IgD-negative memory B cell (primary cell): Measurements from ENCODE around the gene LRRC25. TPM values are rescaled to one million over a fixed set of nuclear protein-coding genes. Genes with fewer than 3 reads are reported as not detected.
A peak's percentile ranks its signal among the peaks of the same experiment; 100 is the strongest.

Experiments used
- H3K27ac Mint-ChIP-seq, 3 donors: one replicate each; pipeline ENCODE4 v1.8.0; 2020 to 2022; ENCODE audit warnings: mild to moderate bottlenecking in 3 of 3, mixed read lengths in 3 of 3, moderate library complexity in 1 of 3
- H3K27me3 Mint-ChIP-seq: one replicate; pipeline ENCODE4 v1.8.0; 2021; ENCODE audit warnings: mixed read lengths
- H3K36me3 Mint-ChIP-seq: one replicate; pipeline ENCODE4 v1.8.0; 2020; ENCODE audit warnings: mild to moderate bottlenecking, mixed read lengths
- H3K4me1 Mint-ChIP-seq, 3 donors: one replicate each; pipeline ENCODE4 v1.8.0; 2020 to 2022; ENCODE audit warnings: mixed read lengths in 3 of 3, mild to moderate bottlenecking in 1 of 3
- H3K4me3 Mint-ChIP-seq, 4 donors: one replicate each; pipeline ENCODE4 v1.8.0; 2020 to 2022; ENCODE audit warnings: mild to moderate bottlenecking in 4 of 4, mixed read lengths in 4 of 4, moderate library complexity in 3 of 4
- H3K9me3 Mint-ChIP-seq, 3 donors: one replicate each; pipeline ENCODE4 v1.8.0; 2020 to 2021; ENCODE audit warnings: mixed read lengths in 3 of 3, mild to moderate bottlenecking in 1 of 3
- polyA plus RNA-seq: library from polyadenylated mRNA; unstranded; fragments of 300-500 nt; fragmentation: Illumina TruSeq; gene quantifications from one replicate; pipeline ENCODE4 v1.2.3, GENCODE V29; 2021

Gene LRRC25
- polyA plus RNA-seq, 1 donor from 2014 or later: 14.9 TPM

- peaks cover 12 to 20% (median 14%) of the 10 kb centered on the region in 3 donors for H3K4me1 Mint-ChIP-seq
- peak overlapping the region; percentile 24 to 80 (median 54) for H3K4me3 Mint-ChIP-seq
- H3K27ac Mint-ChIP-seq: peak overlapping the region; percentile 78 to 89 (median 88)
- no peaks in the 10 kb centered on the region for H3K36me3 Mint-ChIP-seq
- H3K27me3 Mint-ChIP-seq: no peaks in the 10 kb centered on the region
- no peaks in the 10 kb centered on the region for H3K9me3 Mint-ChIP-seq
These were observed 41.8 kb upstream of the LRRC25 start for GRCh38 chr19:18439025-18439909.

GRCh38 chr19:18438331-18439024 lies 41.1 kb upstream of the LRRC25 start:
- Mint-ChIP-seq H3K4me1 (peaks cover 12 to 20% (median 16%) of the 10 kb centered on the region in 3 donors), H3K36me3 (no peaks in the 10 kb centered on the region), H3K4me3 (peak overlapping the region in 3 of 4 donors; percentile 8 to 80 (median 32)), H3K9me3 (no peaks in the 10 kb centered on the region), H3K27me3 (no peaks in the 10 kb centered on the region), H3K27ac (peak overlapping the region in 1 of 3 donors; percentile 78)

GRCh38 chr19:18437491-18438330 lies 40.3 kb upstream of the LRRC25 start, which contains the start of gene ISYNA1:
ISYNA1 (minus strand) TSS chr19:18438133; CDS start chr19:18437979, 154 bp downstream.
- Mint-ChIP-seq H3K27ac (peak within 1 kb of the TSS in 2 of 3 donors; percentile 85 to 89), H3K4me3 (peak within 1 kb of the TSS; percentile 77 to 90 (median 88)), H3K4me1 (peaks cover 10 to 18% (median 15%) of the 10 kb centered on the region in 3 donors), H3K9me3 (no peaks in the 10 kb centered on the region), H3K36me3 (no peaks in the 10 kb centered on the region), H3K27me3 (no peaks in the 10 kb centered on the region)

- H3K27ac Mint-ChIP-seq: peak overlapping the region in 2 of 3 donors; percentile 69 to 85
- no peaks in the 10 kb centered on the region for H3K36me3 Mint-ChIP-seq
- no peaks in the 10 kb centered on the region for H3K9me3 Mint-ChIP-seq
- peak overlapping the region; percentile 77 to 90 (median 88) for H3K4me3 Mint-ChIP-seq
- H3K4me1 Mint-ChIP-seq: peaks cover 6 to 15% (median 13%) of the 10 kb centered on the region in 3 donors
- H3K27me3 Mint-ChIP-seq: no peaks in the 10 kb centered on the region
These were observed 39.5 kb upstream of the LRRC25 start for GRCh38 chr19:18436671-18437490.

DNA sequence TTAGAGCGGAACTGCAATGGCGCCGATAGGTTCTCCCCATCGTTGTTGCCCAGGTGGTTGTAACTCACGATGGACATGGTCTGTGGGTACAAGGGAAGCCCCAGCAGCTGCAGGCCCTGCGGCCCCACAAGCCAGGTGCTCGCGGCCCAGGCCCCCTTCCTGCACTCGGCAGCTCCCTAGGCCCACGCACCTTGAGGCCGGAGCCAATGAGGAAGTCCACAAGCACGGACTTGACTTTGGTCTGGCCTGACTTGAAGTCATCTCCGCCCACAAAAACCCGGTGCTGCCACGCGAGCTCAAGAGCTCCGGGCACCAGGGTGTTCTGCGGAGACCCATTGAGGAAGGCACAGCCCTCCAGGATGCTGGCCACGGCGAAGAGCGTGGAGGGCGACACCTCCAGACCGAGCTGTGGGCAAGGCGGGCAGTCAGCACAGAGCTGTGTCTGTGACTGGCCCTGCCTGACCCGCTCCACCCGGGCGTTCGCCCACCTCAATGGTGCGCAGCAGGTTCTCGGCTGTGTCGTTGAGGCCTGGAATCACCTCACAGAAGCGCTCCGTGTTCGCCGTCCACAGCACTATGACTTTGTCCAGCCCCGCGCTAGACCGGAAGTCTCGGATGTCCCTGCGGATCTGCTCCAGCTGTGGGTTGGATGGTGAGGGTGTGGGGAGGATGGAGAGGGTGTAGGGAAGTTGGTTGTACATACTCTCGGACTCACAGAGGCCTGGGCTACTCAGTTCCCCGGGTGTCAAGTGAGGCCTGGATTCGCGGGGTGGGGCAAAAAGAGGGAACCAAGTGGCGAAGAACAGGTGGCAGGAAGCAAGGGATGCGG lies 38.6 kb upstream of the LRRC25 start:
- H3K27ac Mint-ChIP-seq: peak overlapping the region in 1 of 3 donors; percentile 85
- no peaks in the 10 kb centered on the region for H3K36me3 Mint-ChIP-seq
- peak overlapping the region; percentile 66 to 84 (median 78) for H3K4me3 Mint-ChIP-seq
- no peaks in the 10 kb centered on the region for H3K27me3 Mint-ChIP-seq
- H3K9me3 Mint-ChIP-seq: no peaks in the 10 kb centered on the region
- peaks cover 6 to 15% (median 13%) of the 10 kb centered on the region in 3 donors for H3K4me1 Mint-ChIP-seq

DNA sequence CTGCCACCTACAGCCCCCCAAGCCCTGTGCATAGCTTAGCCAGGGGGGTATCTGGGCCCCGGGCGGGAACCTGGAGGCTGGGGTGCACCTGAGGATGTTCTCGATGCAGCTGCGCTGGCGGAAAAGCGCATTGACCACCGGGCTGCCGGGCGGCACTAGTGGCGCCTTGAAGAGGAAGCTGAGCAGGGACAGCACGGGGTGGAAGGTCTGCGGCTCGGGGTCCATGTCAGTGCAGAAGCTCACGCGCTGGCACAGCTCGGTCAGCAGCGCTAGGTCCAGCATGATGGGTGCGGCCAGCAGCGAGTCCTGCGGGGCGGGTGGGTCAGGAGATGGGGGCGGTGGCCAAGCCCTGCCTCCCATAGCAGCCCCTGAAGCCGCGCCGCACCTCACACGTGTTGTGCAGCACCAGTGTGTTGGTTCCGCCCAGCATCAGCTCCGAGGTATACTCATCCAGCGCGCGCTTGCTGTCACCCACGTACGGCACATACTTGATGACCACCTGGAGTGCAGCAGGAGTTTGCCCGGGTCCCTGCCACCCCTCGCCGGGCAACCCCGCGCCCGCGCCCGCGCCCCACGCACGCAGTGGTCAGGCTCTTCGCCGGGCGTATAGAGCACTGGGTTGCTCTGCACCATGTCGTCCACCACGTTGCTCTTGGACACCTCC lies 37.9 kb upstream of the LRRC25 start:
- H3K4me3 Mint-ChIP-seq: peak overlapping the region in 2 of 4 donors; percentile 84
- peak overlapping the region in 1 of 3 donors; percentile 85 for H3K27ac Mint-ChIP-seq
- no peaks in the 10 kb centered on the region for H3K36me3 Mint-ChIP-seq

GRCh38 chr19:18434411-18435175 lies 37.2 kb upstream of the LRRC25 start:
- H3K36me3 Mint-ChIP-seq: no peaks in the 10 kb centered on the region
- no peaks in the 10 kb centered on the region for H3K27me3 Mint-ChIP-seq
- peak overlapping the region; percentile 77 to 89 (median 85) for H3K4me3 Mint-ChIP-seq
- peak overlapping the region; percentile 46 to 85 (median 84) for H3K27ac Mint-ChIP-seq
- H3K9me3 Mint-ChIP-seq: no peaks in the 10 kb centered on the region
- peaks cover 6 to 13% (median 13%) of the 10 kb centered on the region in 3 donors for H3K4me1 Mint-ChIP-seq

More for the DNA sequence above, 37.9 kb upstream of the LRRC25 start:
- Mint-ChIP-seq H3K27me3 (no peaks in the 10 kb centered on the region), H3K9me3 (no peaks in the 10 kb centered on the region), H3K4me1 (peaks cover 6 to 16% (median 13%) of the 10 kb centered on the region in 3 donors)

- Mint-ChIP-seq H3K4me1 (peaks cover 0 to 8% (median 6%) of the 10 kb centered on the region in 3 donors), H3K4me3 (peak overlapping the region; percentile 77 to 89 (median 85)), H3K36me3 (no peaks in the 10 kb centered on the region), H3K27me3 (no peaks in the 10 kb centered on the region), H3K27ac (peak overlapping the region; percentile 46 to 85 (median 84)), H3K9me3 (no peaks in the 10 kb centered on the region)
These were observed 36.4 kb upstream of the LRRC25 start for GRCh38 chr19:18433735-18434398.

- H3K36me3 Mint-ChIP-seq: no peaks in the 10 kb centered on the region
- H3K27me3 Mint-ChIP-seq: no peaks in the 10 kb centered on the region
- peak overlapping the region; percentile 74 to 87 (median 83) for H3K4me3 Mint-ChIP-seq
- H3K9me3 Mint-ChIP-seq: no peaks in the 10 kb centered on the region
- peak overlapping the region in 2 of 3 donors; percentile 89 for H3K27ac Mint-ChIP-seq
- peaks cover 0 to 8% (median 7%) of the 10 kb centered on the region in 3 donors for H3K4me1 Mint-ChIP-seq
These were observed 35.7 kb upstream of the LRRC25 start for GRCh38 chr19:18433015-18433691.

GRCh38 chr19:18432275-18433014 lies 35.0 kb upstream of the LRRC25 start:
- Mint-ChIP-seq H3K27me3 (no peaks in the 10 kb centered on the region), H3K36me3 (no peaks in the 10 kb centered on the region), H3K9me3 (no peaks in the 10 kb centered on the region), H3K27ac (peak overlapping the region in 2 of 3 donors; percentile 89), H3K4me1 (peaks cover 0 to 8% (median 7%) of the 10 kb centered on the region in 3 donors), H3K4me3 (peak overlapping the region; percentile 74 to 89 (median 84))
